HEK293 (cell line): Measurements from ENCODE around the gene SLC25A1.

Experiments used
- CTCF ChIA-PET: fragments of 350-600 bp; formaldehyde crosslinking; extraction: SDS; loops from one replicate; lab custom pipeline; 2021; ENCODE audit warnings: antibody characterized with exemption; lab: Yijun Ruan, JAX
- POLR2A ChIA-PET: fragments of 300-600 bp; formaldehyde crosslinking; extraction: SDS; loops from one replicate; lab custom pipeline; 2020; ENCODE audit warnings: antibody characterized with exemption, inconsistent platforms; lab: Yijun Ruan, JAX
- H3K27ac ChIP-seq: fragments of 200-500 bp; sonication (Bioruptor generic); 2 replicates; pipeline ENCODE4 v1.5.1; 2014; ENCODE audit warnings: low read depth, low read length, control low read depth, inconsistent platforms; ENCODE audit errors: extremely low read depth
- H3K36me3 ChIP-seq, 2 experiments: fragments of 200-500 bp in 1 of 2; sonication (Bioruptor generic) in 1 of 2; 1 replicate in 1 of 2; 2 replicates in 1 of 2; pipeline ENCODE4 v1.5.1; 2014 to 2017; ENCODE audit warnings: inconsistent platforms in 2 of 2, low read length in 2 of 2; ENCODE audit not compliant: control insufficient read depth in 2 of 2, insufficient read depth in 1 of 2
- H3K4me1 ChIP-seq: fragments of 200-500 bp; sonication (Bioruptor generic); 2 replicates; pipeline ENCODE4 v1.5.1; 2014; ENCODE audit warnings: mild to moderate bottlenecking, low read length, inconsistent platforms; ENCODE audit not compliant: control insufficient read depth, insufficient read depth
- H3K4me3 ChIP-seq: 2 replicates; pipeline ENCODE4 v1.5.1; 2011; ENCODE audit warnings: low read depth, mild to moderate bottlenecking, control low read depth, low read length, moderate library complexity
- H3K9me3 ChIP-seq: fragments of 200-500 bp; sonication (Bioruptor generic); 2 replicates; pipeline ENCODE4 v1.5.1; 2014; ENCODE audit warnings: low read depth, low read length, inconsistent platforms; ENCODE audit not compliant: control insufficient read depth, insufficient read depth
- BCL11A ChIP-seq: fragments of 450-650 bp; formaldehyde crosslinking; IDR thresholded peaks from 2 replicates; pipeline ENCODE4 v1.5.1; 2016; ENCODE audit warnings: low read depth, missing biosample characterization, missing genetic modification characterization
- EGR2 ChIP-seq: fragments of 450-650 bp; formaldehyde crosslinking; IDR thresholded peaks from 2 replicates; pipeline ENCODE4 v1.5.1; 2016; ENCODE audit warnings: low read depth, missing biosample characterization, missing genetic modification characterization
- HOXD13 ChIP-seq: sonication (generic); formaldehyde crosslinking; IDR thresholded peaks from 2 replicates; pipeline ENCODE4 v1.8.0; 2022; ENCODE audit warnings: missing genetic modification reagents, borderline replicate concordance
- KLF10 ChIP-seq: fragments of 450-650 bp; IDR thresholded peaks from 2 replicates; pipeline ENCODE4 v1.5.1; 2018; ENCODE audit warnings: missing biosample characterization, mild to moderate bottlenecking, missing genetic modification characterization
- KLF17 ChIP-seq: fragments of 450-650 bp; formaldehyde crosslinking; IDR thresholded peaks from 2 replicates; pipeline ENCODE4 v1.5.1; 2016; ENCODE audit warnings: missing biosample characterization, missing genetic modification characterization
- KLF8 ChIP-seq: fragments of 450-650 bp; formaldehyde crosslinking; IDR thresholded peaks from 2 replicates; pipeline ENCODE4 v1.5.1; 2016; ENCODE audit warnings: missing biosample characterization, missing genetic modification characterization
- PATZ1 ChIP-seq: fragments of 450-650 bp; formaldehyde crosslinking; IDR thresholded peaks from 2 replicates; pipeline ENCODE4 v1.5.1; 2016; ENCODE audit warnings: missing biosample characterization, missing genetic modification characterization
- SCRT1 ChIP-seq: fragments of 450-650 bp; formaldehyde crosslinking; IDR thresholded peaks from 2 replicates; pipeline ENCODE4 v1.5.1; 2016; ENCODE audit warnings: missing biosample characterization, missing genetic modification characterization, borderline replicate concordance
- SP2 ChIP-seq: fragments of 450-650 bp; formaldehyde crosslinking; IDR thresholded peaks from 2 replicates; pipeline ENCODE4 v1.5.1; 2016; ENCODE audit warnings: missing biosample characterization, missing genetic modification characterization
- SP3 ChIP-seq: fragments of 450-650 bp; formaldehyde crosslinking; IDR thresholded peaks from 2 replicates; pipeline ENCODE4 v1.5.1; 2016; ENCODE audit warnings: missing biosample characterization, missing genetic modification characterization
- SP7 ChIP-seq: fragments of 450-650 bp; formaldehyde crosslinking; IDR thresholded peaks from 2 replicates; pipeline ENCODE4 v1.5.1; 2016; ENCODE audit warnings: missing biosample characterization, missing genetic modification characterization
- ZBTB1 ChIP-seq: fragments of 450-650 bp; formaldehyde crosslinking; IDR thresholded peaks from 2 replicates; pipeline ENCODE4 v1.5.1; 2016; ENCODE audit warnings: missing biosample characterization, missing genetic modification characterization
- ZFHX2 ChIP-seq: fragments of 450-650 bp; formaldehyde crosslinking; conservative IDR thresholded peaks from 2 replicates; pipeline ENCODE4 v1.5.1; 2016; ENCODE audit warnings: missing biosample characterization, missing genetic modification characterization
- ZNF133 ChIP-seq: fragments of 450-650 bp; formaldehyde crosslinking; IDR thresholded peaks from 2 replicates; pipeline ENCODE4 v1.5.1; 2016; ENCODE audit warnings: missing biosample characterization, missing genetic modification characterization
- ZNF311 ChIP-seq: fragments of 450-650 bp; formaldehyde crosslinking; IDR thresholded peaks from 2 replicates; pipeline ENCODE4 v1.5.1; 2017; ENCODE audit warnings: missing biosample characterization, missing genetic modification characterization, borderline replicate concordance
- ZNF514 ChIP-seq: fragments of 450-650 bp; formaldehyde crosslinking; IDR thresholded peaks from 2 replicates; pipeline ENCODE4 v1.5.1; 2016; ENCODE audit warnings: missing biosample characterization, missing genetic modification characterization
- ZNF521 ChIP-seq: fragments of 450-650 bp; formaldehyde crosslinking; IDR thresholded peaks from 2 replicates; pipeline ENCODE4 v1.5.1; 2017; ENCODE audit warnings: missing biosample characterization, mild to moderate bottlenecking, missing genetic modification characterization
- ZNF600 ChIP-seq: fragments of 450-650 bp; formaldehyde crosslinking; IDR thresholded peaks from 2 replicates; pipeline ENCODE4 v1.5.1; 2016; ENCODE audit warnings: missing biosample characterization, missing genetic modification characterization
- ZNF621 ChIP-seq: fragments of 450-650 bp; formaldehyde crosslinking; IDR thresholded peaks from 2 replicates; pipeline ENCODE4 v1.5.1; 2017; ENCODE audit warnings: missing biosample characterization, missing genetic modification characterization
- ZNF692 ChIP-seq: fragments of 450-650 bp; formaldehyde crosslinking; IDR thresholded peaks from 2 replicates; pipeline ENCODE4 v1.5.1; 2016; ENCODE audit warnings: missing biosample characterization, missing genetic modification characterization
- ZNF785 ChIP-seq: fragments of 450-650 bp; formaldehyde crosslinking; IDR thresholded peaks from 2 replicates; pipeline ENCODE4 v1.5.1; 2016; ENCODE audit warnings: missing biosample characterization, missing genetic modification characterization

The SLC25A1 gene

GRCh38 chr22:19176732-19177131 lies 1.8 kb downstream of the SLC25A1 start (continued):
- TF ChIP-seq KLF17 (tag by site-specific recombination): peak; percentile 35; the same call in 1 of the 2 replicates
- TF ChIP-seq SCRT1: peak; percentile 54; the same call in 1 of the 2 replicates
- TF ChIP-seq, all 188 proteins: peak for 16

- peak overlapping the region; percentile 19; the same call in 1 of the 2 replicates for H3K27ac ChIP-seq
These were observed 2.3 kb downstream of the SLC25A1 start for GRCh38 chr22:19176175-19176643.

More at GRCh38 chr22:19176175-19176643, 2.3 kb downstream of the SLC25A1 start:
- no peaks in the 10 kb centered on the region; the same call in 1 of the 2 replicates for H3K4me1 ChIP-seq
- no peak overlapping the region for H3K4me3 ChIP-seq
- H3K36me3 ChIP-seq: peaks cover 0 to 46% of the 10 kb centered on the region in 2 experiments; a peak in 1 of 3 replicates
- CTCF ChIA-PET: interaction anchor here (1.0 to 1.4 kb wide), 2 partner anchors 31 to 453 kb away, joined by 4 to 6 read pairs; partner anchors contain the start of gene ESS2
- POLR2A ChIA-PET: interaction anchor here (0.9 to 1.1 kb wide), 2 partner anchors 58 to 60 kb away, joined by 3 read pairs; no protein-coding TSS in a partner anchor
- TF ChIP-seq EGR2 (tag by site-specific recombination): peak; percentile 64
- TF ChIP-seq SP7 (tag by site-specific recombination): 0 out of 2 replicates have a peak, but pooled peaks have one; percentile 11
- TF ChIP-seq ZBTB1 (tag by site-specific recombination): no peak
- TF ChIP-seq ZNF133 (tag by site-specific recombination): no peak
- TF ChIP-seq ZNF514 (tag by site-specific recombination): no peak
- TF ChIP-seq ZNF621 (tag by site-specific recombination): no peak
- no peak for TF ChIP-seq HOXD13 (CRISPR knock-in tag)
- TF ChIP-seq BCL11A (tag by site-specific recombination): 0 out of 2 replicates have a peak, but pooled peaks have one; percentile 22
- no peak for TF ChIP-seq ZNF311 (tag by site-specific recombination)
- TF ChIP-seq ZNF692 (tag by site-specific recombination): peak; percentile 55
- 0 out of 2 replicates have a peak, but pooled peaks have one; percentile 24 for TF ChIP-seq KLF10 (tag by site-specific recombination)
- no peak for TF ChIP-seq ZNF521 (tag by site-specific recombination)
- peak; percentile 65 for TF ChIP-seq KLF8 (tag by site-specific recombination)
- TF ChIP-seq ZNF785 (tag by site-specific recombination): 0 out of 2 replicates have a peak, but pooled peaks have one; percentile 31
- TF ChIP-seq ZFHX2 (tag by site-specific recombination): peak; percentile 59
- peak; percentile 72 for TF ChIP-seq PATZ1 (tag by site-specific recombination)
- peak; percentile 55 for TF ChIP-seq SP2 (tag by site-specific recombination)
- TF ChIP-seq ZNF600 (tag by site-specific recombination): 0 out of 2 replicates have a peak, but pooled peaks have one; percentile 33
- peak; percentile 45 for TF ChIP-seq SP3 (tag by site-specific recombination)
- TF ChIP-seq KLF17 (tag by site-specific recombination): peak; percentile 52; the same call in 1 of the 2 replicates
- no peaks in the 10 kb centered on the region for H3K9me3 ChIP-seq
